Stimulated activated naive CD8-positive, alpha-beta T cell treated with anti-CD3 and anti-CD28 coated beads, Interleukin-15, Interleukin-2, amounts not matched to agents 100 U/mL and 50 U/mL, for 24 hours (primary cell): ENCODE measurements around the gene ABI1.

ENCODE experiments used
- ATAC-seq: fragments of 150-1000 bp; cut with Tn5 transposase; one replicate; pipeline ENCODE4 v1.10.0; 2021
- DNase-seq: peaks from one replicate; pipeline ENCODE4 v3.0.0; 2021

Gene ABI1

DNA sequence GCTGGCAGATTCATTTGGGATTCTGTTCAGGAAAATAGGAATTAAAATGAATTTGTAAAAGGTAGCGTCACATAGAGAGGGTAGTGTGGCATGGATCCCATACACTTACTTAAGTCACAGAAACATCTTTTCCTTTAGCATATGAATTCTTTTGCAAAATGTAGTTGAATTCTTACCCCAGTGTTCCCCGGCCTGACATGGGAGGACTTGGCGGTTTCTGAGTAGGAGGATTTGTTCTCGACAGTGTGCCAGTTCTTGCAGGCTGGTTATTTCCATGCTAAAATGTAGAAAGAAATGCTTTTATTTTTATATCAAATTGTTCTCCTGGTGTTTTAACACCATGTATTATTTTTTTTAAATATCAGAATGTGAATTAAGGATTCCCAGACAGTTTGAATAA, 90.7 kb downstream of the ABI1 start:
- DNase-seq (no peak), ATAC-seq (no peak)

DNA sequence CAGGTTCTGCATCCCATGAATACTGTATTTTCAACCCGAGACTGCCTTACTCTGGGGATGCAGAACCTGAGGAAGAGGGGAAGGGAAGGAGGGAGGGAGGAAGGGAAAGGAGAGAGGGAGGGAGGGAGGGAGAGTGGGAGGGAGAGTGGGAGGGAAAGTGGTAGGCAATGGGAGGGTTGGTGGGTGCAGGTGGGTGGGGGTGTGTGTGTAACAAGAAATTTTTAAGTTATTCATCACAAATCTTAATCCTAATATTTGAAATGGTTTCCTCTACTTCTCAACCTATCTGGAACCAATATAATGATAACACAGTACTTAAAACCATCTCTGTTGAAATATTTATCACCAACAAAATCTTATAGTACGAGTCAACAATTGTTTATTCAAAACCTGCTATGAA, 95.2 kb downstream of the ABI1 start:
- DNase-seq, result no peak
- ATAC-seq, result no peak

DNA sequence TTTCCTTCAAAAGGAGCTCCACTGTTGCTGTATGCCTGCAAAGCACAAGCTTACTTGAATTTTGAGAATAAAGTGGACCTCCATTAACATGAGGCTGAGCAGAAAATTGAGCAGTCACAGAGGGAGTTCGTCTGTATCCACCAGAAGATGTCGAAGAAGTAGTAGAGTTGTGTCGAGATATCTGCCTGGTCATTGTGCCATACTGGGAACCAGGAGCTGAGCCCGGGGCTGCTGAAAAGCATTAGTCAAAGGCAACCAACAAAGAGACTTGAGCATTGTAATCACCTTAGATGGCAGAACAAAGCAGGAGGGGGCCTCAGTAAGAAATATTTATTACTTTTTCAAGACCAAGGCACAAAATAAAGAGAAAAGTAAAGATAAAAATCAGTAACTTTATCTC, 101.8 kb downstream of the ABI1 start:
- DNase-seq (no peak), ATAC-seq (no peak)

DNA sequence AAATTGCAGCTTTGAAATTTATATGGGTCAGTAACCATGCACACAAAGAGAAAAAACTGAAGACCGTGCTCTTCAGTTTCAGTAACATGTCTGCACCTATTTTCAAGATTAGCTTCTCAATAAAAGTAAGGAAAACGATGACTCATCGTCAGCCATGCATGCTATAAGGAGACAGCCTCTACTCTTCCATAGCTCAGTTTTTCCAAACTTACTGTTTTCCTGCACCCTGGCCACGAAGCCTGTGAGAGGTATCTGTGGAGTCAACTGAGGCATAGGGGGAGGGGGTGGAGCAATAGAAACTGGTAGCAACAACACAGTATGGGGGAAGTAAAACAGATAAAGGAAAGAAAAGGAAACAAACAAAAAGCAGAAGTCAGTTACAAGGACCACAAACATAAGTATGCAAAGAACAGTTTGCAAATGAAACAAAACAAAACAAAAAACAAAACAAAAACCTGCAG, 105.3 kb downstream of the ABI1 start:
- no peak for ATAC-seq
- DNase-seq, result no peak

DNA sequence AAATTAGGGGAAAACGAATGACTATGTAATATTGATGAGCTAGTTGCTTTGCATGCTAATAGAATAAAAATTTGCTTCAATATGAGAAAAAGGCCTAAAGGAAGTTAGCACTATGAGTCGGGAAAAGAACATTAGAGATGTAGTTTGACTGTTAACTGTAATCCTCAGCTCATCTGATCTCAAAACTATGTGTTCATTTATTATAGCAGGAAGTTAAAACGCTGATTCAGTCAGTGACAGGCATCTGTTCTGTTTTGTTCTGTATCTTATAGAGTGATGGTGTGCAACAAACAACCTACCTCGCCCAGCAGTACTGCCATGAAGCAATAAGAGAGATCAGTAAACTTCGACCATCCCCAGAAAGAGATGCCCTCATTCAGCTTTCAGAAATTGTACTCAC, 114.7 kb downstream of the ABI1 start:
- ATAC-seq, result no peak
- DNase-seq, result no peak

DNA sequence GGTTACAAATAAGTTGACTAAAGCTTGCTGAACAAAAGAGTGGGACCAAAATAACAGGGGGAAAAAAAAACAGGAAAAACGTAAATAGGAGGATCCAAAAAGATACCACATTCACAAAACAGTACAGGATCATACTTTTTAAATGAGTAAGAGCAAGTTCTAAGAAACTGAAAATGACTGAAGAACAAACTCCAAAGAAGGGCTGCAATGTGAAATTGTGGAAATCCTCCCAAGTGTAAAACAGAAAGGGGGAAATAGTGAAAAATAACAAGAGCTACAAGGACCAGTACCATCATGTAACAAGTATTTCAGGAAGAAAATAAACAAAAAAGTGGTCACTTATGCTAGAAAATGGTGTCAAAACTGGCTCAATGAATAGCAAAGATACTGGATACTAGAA, 116.9 kb downstream of the ABI1 start:
- ATAC-seq (no peak), DNase-seq (no peak)

DNA sequence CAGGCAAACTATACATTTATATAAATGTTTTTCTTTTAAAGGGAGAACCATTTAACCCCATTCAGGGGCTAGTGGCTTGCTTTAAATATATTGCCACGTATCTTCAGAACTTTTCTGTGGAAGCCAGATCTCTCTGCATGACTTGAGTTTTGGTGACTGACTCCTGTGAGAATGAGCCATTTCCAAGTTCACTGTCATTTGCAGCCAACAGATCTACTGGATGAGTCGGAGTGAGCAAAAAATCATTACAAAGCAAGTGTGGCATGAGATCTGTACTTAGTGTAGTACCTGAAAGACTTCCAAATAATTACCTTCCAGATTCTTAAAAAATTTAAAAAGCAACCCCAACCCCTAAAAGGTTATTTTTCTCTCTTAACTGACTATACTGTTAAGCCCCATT, 117.7 kb downstream of the ABI1 start:
- no peak for ATAC-seq
- DNase-seq, result no peak

DNA sequence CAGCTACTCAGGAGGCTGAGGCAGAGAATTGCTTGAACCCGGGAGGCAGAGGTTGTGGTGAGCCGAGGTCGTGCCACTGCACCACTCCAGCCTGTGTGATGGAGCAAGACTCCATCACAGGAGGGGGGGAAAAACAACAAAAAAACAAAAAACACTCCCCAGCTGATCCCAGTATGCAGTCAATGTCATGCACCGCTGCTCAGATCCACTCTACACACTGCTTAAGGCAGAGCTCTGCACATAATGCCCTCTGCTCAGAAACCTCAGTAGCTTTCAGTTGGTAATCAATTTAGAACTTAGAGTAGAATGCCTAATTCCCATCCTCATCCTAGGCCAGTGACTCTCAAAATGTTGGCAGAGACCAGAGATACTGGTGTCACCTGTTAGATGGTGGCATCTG, 119.4 kb downstream of the ABI1 start:
- no peak for DNase-seq
- ATAC-seq, result no peak

DNA sequence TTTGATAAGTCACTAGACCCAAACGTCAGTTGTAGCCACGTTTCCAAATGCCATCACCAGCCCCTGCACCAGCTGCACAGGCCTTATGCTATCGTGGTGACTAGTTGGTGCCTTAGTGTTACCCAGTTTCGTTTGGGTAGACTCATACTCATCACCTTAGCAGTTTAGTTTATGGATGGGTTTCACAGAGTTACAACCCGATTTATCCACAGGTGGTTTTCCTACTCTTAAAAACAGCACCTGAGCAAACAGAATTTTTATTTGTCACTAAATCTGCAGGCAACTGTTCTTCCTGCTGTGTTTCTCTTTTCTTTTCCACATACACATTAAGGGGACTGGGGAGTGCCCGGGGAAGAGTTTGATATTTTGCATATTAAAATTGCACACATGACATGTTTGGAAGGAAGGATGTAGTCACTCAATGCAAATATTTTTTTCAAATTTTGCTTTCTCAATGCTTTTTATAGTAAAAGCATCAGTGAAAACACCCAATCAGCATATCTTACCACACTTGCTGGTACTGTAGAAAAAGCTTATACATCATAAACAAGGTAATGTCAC, 121.6 kb downstream of the ABI1 start:
- peak; percentile 45 for ATAC-seq

DNA sequence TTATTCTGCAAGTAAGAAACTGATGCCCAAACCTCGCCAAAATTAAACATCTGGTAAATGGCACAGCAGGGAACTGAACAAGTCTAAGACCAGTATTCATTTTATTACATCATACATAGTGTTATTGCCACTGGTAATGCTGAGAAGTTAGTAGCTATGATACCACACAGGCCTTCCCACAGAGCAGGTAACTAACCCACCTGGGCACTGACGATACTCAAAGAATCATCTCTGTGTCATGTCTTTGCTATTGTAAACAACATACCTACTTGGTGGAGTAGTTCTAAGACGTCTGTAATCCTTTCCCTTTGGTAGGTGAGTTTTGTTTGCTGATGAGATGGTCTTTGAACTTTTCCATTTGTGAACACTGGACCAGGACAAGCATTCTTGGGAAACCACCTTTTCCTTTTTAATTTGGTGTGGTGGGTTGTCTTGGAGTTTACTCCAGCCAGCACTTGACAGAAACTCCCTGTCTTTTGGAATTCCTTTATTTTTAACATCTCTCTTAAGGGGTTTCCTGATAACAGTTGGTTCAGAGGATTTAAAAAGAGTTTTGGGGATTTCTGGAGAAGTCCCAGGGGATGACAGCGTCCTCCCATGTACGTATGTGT, 122.4 kb downstream of the ABI1 start:
- DNase-seq, result no peak
- no peak for ATAC-seq

More for the DNA sequence above, 121.6 kb downstream of the ABI1 start:
- DNase-seq, result no peak

DNA sequence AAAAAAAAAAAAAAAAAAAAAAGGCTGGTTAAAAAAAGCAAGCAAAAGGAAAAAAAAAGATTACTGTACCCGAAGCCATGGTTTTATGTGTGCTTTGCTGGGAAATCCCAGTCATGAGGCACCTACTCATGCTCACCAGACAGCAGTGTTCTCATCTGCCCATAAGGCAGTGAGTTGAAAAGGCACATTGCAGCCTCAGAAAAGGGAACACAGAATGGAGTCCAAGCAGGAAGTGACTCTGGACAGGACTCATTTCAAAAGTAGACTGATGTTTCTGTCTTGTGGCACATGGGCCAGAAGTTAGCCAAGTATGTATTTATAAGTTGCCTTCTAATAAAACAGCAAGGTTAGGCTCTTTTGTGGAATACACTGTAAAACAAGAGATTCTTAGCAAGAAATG, 123.0 kb downstream of the ABI1 start:
- ATAC-seq (peak; percentile 86), DNase-seq (peak; percentile 17)

DNA sequence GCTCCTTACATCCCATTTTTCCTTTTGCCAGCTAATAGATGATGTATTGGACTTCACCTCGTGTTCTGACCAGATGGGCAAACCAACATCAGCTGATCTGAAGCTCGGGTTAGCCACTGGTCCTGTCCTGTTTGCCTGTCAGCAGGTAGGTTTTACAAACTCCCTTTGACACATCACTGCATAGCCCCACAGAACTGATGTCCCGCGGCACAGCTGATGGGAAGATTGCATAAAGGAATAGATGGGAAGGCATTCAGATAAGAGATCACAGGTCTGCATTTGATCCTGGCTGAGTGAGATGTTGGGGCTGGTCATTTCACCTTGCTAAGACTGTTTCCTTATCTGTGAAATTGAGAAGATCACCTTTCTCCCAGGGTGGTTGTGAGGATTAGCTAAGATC, 125.3 kb downstream of the ABI1 start:
- ATAC-seq, result no peak
- no peak for DNase-seq

DNA sequence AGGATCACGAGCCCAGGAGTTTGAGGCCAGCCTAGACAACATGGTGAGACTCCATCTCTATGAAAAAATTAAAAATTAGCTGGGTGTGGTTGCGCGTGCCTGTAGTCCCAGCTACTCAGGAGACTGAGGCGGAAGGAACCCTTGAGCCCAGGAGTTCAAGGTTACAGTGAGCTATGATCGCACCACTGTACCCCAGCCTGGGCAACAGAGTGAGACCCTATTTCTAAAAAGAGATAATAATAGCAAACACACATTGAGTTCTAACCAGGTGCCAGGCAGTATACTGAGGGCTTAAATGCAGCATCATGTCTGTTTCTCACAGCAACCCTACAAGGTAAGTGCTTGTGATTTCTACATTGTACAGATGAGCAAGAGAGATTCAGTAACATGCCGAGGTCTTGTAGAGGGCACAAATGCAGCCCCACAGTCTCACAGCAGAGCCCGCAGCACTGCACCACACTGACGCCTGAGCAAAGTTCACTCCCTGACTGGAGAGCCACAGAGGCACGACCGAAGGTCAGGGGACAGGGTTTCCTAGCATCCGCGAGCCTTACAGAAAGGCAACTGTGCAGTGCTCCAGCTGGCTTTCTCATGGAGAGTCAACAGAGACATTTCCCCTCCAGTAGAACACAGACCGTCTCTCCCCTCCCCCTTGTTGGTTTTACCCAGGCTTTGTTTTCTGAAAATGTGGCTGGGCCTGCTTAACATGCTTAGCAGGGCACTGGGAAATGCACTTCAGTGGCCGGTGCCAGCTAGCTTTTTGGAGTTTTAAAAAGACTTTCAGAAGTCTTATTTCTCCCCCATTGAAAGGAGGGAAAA, 126.8 kb downstream of the ABI1 start:
- ATAC-seq, result no peak

DNA sequence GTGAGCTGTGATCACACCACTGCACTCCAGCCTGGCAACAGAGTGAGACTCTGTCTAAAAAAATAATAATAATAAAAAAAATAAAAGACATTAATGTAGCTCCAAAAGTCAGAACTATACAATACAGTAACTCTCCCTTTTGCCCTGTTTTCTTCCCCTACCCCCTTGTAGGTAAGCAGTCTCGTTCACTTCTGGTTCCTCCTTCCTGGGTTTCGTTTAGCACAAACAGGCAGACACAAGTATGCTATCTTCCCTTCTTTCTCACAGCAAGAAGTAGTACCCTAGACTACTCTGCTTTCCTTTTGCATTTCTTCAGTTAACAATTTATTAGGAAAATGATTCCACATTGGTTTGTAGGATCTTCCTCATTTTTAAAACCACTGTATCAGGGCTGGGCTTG, 130.2 kb downstream of the ABI1 start:
- no peak for DNase-seq
- no peak for ATAC-seq

More for the DNA sequence above, 126.8 kb downstream of the ABI1 start:
- DNase-seq, result no peak

DNA sequence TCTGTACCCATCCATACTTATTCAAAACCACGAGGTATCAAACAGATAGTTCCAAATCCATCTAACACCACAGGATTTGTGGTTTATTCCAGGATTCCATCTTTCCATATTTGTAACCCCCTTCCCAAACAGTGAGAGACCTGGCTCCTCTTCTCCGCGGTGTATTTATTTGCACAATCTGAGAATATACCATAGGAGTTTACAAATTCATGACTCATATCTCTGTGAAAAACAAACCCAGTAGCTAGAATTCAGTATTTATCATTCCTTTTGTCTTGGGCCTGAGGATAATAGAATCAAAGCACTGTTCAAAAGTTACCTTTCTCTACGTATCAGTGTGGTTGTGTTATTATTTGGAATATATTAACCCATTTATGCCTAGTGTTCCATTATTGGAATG, 131.4 kb downstream of the ABI1 start:
- DNase-seq (no peak), ATAC-seq (no peak)

DNA sequence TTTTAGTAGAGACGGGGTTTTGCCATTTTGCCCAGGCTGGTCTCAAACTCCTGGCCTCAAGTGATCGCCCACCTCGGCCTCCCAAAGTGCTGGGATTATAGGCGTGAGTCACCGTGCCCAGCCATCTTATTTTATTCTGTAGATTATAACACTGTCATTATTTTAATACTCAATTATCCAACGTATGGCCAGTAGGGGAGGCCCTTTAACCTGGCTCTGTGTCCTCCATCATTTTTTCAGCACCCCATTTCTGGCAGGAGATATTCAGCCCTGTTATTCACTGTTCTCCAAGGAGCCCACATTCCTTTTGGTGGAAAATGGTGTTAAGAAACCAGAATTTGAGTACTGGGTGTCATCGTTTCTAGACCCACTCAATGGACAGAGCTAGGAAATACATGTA, 131.8 kb downstream of the ABI1 start:
- DNase-seq, result no peak
- ATAC-seq, result no peak

DNA sequence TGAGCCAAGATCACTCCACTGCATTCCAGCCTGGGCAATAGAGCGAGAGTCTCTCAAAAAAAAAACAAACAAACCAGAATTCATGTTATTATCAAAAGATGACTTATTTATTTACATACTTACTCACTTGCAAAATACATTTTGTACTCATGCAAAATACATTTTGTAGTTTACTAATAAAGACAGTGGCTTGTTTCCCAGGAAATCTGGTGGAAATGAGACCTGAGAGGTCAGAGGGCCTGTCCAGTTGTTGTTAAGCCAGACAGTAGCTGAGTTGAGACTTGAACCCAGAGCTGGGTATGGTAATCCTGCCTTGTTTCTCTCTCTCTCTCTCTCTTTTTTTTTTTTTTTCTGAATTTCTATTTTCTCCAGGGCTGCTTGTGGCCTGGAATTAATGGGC, 133.8 kb downstream of the ABI1 start:
- ATAC-seq, result no peak

DNA sequence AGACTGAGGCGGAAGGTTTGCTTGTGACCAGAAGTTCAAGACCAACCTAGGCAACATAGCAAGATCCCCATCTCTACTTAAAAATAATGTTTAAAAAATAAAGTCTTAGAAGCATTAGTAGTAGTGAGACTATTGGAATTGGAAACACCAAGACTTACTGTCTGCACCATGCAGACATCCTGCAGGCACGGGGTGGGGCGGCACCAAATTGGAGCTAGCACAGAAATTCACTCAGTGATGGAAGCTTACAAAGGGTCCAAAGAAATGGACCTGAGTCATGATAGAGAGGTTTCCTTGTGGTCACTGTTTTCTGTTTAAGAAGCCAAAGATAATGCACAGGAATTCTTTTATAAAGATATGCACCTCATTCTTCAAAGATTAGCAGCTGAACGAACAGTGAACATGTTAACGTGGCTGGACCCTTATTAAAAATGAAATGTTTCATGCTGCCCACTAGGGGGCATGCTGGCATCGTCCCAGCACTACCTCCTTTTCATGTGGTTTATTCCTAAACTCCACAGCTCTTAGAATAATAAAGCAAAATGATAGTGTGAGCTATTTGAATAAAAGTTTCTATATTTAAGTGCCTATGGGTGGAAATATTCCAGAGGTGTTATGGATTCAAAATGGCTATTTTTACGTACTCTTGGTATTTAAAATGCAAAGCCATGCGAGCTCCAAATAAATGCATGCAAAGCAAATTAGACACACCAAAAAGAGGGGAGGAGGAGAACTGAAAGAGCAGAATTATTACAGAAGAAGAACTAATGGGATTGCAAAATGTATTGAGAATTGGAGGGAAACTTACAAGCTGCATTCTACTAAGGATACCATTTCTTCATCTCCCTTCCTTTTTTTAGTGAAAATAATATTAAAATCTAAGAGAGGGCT, 134.7 kb downstream of the ABI1 start:
- peak; percentile 22 for DNase-seq
- ATAC-seq, result no peak

More for the DNA sequence above, 133.8 kb downstream of the ABI1 start:
- DNase-seq, result no peak

DNA sequence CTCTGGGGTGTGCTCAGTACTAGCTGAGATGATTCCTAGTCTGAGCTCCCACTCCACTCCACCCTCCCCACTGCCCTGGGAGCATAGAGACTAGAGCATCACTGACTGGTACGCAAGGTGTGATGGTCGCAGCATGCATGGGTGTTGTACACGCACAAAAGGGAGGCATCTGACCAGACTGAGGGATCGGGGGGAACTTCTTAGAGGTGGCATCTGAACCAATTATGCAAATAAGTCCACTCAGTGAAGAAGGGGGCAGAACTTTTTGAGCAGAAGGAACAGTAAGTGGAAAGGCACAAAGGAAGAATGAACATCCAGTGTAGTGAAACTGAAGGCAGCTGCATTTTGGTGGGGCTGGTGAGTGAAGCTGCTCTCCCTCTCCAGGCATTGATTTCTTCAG, 137.7 kb downstream of the ABI1 start:
- DNase-seq (no peak), ATAC-seq (no peak)

DNA sequence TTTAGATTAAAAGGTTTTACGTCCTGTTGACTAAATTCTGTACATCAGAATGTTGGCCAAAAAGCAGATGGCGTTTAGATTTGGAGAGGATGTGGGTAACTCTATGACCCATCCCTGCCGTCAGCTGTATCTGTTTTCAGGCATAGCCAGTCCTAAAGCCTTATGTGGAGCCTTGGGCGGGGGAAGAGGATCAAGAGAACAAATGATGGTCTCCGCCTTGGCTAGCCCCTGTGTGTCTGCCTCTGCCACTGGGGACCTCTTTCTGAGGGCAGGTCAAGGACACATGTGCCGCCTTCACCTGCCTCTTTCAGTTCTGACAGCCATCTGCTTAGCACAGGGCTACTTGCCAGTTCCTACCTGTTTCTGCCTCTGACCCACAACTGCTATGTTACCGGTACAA, 139.2 kb downstream of the ABI1 start:
- peak; percentile 43 for DNase-seq

DNA sequence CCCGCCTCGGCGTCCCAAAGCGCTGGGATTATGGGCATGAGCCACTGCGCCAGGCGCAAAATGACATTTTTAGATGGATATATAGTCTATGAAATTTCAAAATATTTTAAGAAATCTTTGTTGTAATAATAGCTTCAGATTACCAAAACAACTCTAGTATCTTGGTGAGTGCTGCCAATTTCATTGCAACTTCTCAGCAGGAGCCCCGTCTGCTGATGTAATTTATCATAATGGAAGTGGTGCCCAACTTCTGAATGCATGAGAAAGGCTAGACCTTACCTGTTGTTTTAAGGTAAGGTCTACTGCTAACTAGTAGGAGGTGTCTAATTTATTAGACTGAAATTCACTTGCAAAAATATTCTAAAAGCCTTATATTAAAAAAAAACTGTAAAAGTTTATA, 143.3 kb downstream of the ABI1 start:
- DNase-seq (no peak), ATAC-seq (no peak)

More for the DNA sequence above, 139.2 kb downstream of the ABI1 start:
- ATAC-seq, result peak; percentile 77

DNA sequence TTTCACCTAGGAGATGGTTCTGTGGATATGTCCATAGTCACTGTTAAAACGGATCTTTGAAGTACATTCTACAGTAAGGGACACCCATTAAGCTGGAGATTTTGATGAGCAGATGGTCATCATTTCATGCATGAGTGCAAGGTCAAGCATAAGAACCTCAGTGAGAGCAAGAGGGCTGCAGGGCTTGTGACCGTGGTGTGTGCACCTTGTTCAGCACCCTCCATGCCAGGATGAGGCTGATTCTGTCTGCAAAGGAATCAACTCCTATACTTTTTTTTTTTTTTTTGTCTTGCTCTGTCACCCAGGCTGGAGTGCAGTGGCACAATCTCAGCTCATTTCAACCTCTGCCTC, 145.6 kb downstream of the ABI1 start:
- ATAC-seq, result no peak
- DNase-seq, result no peak
